Uterus (tissue), 4 donors: ENCODE data around the gene USP7. TPM values are rescaled to one million over a fixed set of nuclear protein-coding genes. Genes with fewer than 3 reads are reported as not detected.
"Not testable (repeated sequence)": the region's sequence is repeated elsewhere in the genome, so short reads cannot be mapped to it uniquely, and the experiment has no call there.

Source experiments
- DNase-seq, 2 donors: peaks; one replicate each; pipeline ENCODE4 v3.0.0-alpha.2; 2019 to 2020
- H3K27ac ChIP-seq, 2 donors: fragments of 200-600 bp; sonication (generic); 1 replicate in 1 of 2; 2 replicates in 1 of 2; pipeline ENCODE4 v1.5.1; 2016 to 2018
- H3K27me3 ChIP-seq, 2 donors: fragments of 200-600 bp; sonication (generic); one replicate each; pipeline ENCODE4 v1.5.1; 2018 to 2019; ENCODE audit warnings: control low read depth in 1 of 2
- H3K36me3 ChIP-seq, 2 donors: fragments of 200-600 bp; sonication (generic); one replicate each; pipeline ENCODE4 v1.5.1; 2019; ENCODE audit warnings: control low read depth in 1 of 2
- H3K4me1 ChIP-seq, 2 donors: fragments of 200-600 bp; sonication (generic); one replicate each; pipeline ENCODE4 v1.5.1; 2018 to 2019; ENCODE audit warnings: control low read depth in 1 of 2
- H3K4me3 ChIP-seq, 2 donors: fragments of 200-600 bp; sonication (generic); 1 replicate in 1 of 2; 2 replicates in 1 of 2; pipeline ENCODE4 v1.5.1; 2018 to 2019; ENCODE audit warnings: mild to moderate bottlenecking in 1 of 2
- H3K9me3 ChIP-seq, 2 donors: fragments of 200-600 bp; sonication (generic); one replicate each; pipeline ENCODE4 v1.5.1; 2019; ENCODE audit warnings: control low read depth in 1 of 2
- POLR2A ChIP-seq, 2 donors: fragments of 450-650 bp; IDR thresholded peaks; one replicate each; pipeline ENCODE4 v1.6.1; 2016; ENCODE audit warnings: antibody characterized with exemption in 2 of 2, mild to moderate bottlenecking in 1 of 2, moderate library complexity in 1 of 2
- intact Hi-C: fragments of 100-400 bp; cut with DNase I; formaldehyde crosslinking; loops from one replicate; pipeline ENCODE4 v1.15.1; 2023; ENCODE audit warnings: low total_unique reads
- total RNA-seq, 4 donors: library from RNA; depleted of rRNA in 3 of 4; stranded (reverse); fragments of >200 nt in 3 of 4; gene quantifications; one replicate each; pipeline versions ENCODE4 v1.1.0 to v1.2.4, GENCODE V29; 2014 to 2023
- TF ChIP-seq, protein P1 (sequence below), 4 experiments: fragments of 200-600 bp in 2 of 4; fragments of 450-650 bp in 2 of 4; sonication (generic) in 2 of 4; IDR thresholded peaks; one replicate each; pipeline ENCODE4 v1.5.1; 2016 to 2019; ENCODE audit warnings: antibody characterized with exemption in 4 of 4, mild to moderate bottlenecking in 2 of 4, moderate library complexity in 1 of 4
- donor health status: DM: yes; HTN: yes; CAD: no.

Gene USP7
- total RNA-seq, 4 donors from 2014 or later = 20.9 to 223 (median 122) TPM

GRCh38 chr16:8919934-8920462 is 43.7 kb downstream of the USP7 start:
- DNase-seq = no peak
- TF ChIP-seq, protein P1, sequence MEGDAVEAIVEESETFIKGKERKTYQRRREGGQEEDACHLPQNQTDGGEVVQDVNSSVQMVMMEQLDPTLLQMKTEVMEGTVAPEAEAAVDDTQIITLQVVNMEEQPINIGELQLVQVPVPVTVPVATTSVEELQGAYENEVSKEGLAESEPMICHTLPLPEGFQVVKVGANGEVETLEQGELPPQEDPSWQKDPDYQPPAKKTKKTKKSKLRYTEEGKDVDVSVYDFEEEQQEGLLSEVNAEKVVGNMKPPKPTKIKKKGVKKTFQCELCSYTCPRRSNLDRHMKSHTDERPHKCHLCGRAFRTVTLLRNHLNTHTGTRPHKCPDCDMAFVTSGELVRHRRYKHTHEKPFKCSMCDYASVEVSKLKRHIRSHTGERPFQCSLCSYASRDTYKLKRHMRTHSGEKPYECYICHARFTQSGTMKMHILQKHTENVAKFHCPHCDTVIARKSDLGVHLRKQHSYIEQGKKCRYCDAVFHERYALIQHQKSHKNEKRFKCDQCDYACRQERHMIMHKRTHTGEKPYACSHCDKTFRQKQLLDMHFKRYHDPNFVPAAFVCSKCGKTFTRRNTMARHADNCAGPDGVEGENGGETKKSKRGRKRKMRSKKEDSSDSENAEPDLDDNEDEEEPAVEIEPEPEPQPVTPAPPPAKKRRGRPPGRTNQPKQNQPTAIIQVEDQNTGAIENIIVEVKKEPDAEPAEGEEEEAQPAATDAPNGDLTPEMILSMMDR (IDR thresholded peaks at IDR 0.05) = no peak
- no peak for TF ChIP-seq POLR2A (IDR thresholded peaks at IDR 0.05)
- no peak overlapping the region for H3K27ac ChIP-seq
- intact Hi-C loops = no loop called here
- no peaks in the 10 kb centered on the region for H3K27me3 ChIP-seq
- no peak overlapping the region for H3K4me3 ChIP-seq
- no peaks in the 10 kb centered on the region for H3K36me3 ChIP-seq
- H3K4me1 ChIP-seq = no peaks in the 10 kb centered on the region
- H3K9me3 ChIP-seq = no peaks in the 10 kb centered on the region

GRCh38 chr16:8919089-8919933 is 44.4 kb downstream of the USP7 start:
- intact Hi-C loops = no loop called here

DNA sequence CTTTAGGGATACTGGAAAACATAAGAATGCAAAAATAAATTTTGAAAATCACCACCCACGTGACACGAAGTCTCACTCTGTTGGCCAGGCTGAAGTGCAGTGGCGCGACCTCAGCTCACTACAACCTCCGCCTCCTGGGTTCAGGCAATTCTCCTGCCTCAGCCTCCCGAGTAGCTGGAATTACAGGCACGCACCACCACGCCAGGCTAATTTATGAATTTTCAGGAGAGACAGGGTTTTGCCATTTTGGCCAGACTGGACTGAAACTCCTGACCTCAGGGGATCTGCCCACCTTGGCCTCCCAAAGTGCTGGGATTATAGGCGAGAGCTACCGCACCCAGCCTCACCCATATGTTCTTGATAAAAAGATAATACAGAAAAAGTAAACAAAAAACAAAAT is 46.4 kb downstream of the USP7 start:
- H3K9me3 ChIP-seq, H3K36me3 ChIP-seq, H3K4me1 ChIP-seq, H3K27me3 ChIP-seq, DNase-seq, H3K27ac ChIP-seq, H3K4me3 ChIP-seq, intact Hi-C loops: not testable (repeated sequence)

More at GRCh38 chr16:8919089-8919933, 44.4 kb downstream of the USP7 start:
- H3K36me3 ChIP-seq = no peaks in the 10 kb centered on the region
- no peak for DNase-seq
- H3K27me3 ChIP-seq = no peaks in the 10 kb centered on the region
- TF ChIP-seq, protein P1 (IDR thresholded peaks at IDR 0.05) = no peak
- TF ChIP-seq POLR2A (IDR thresholded peaks at IDR 0.05) = no peak
- no peaks in the 10 kb centered on the region for H3K4me1 ChIP-seq
- H3K27ac ChIP-seq = no peak overlapping the region
- H3K9me3 ChIP-seq = no peaks in the 10 kb centered on the region
- H3K4me3 ChIP-seq = no peak overlapping the region

- intact Hi-C loops = no loop called here
- H3K27ac ChIP-seq = no peak overlapping the region
- no peaks in the 10 kb centered on the region for H3K4me1 ChIP-seq
- no peaks in the 10 kb centered on the region for H3K9me3 ChIP-seq
- H3K27me3 ChIP-seq = no peaks in the 10 kb centered on the region
- H3K36me3 ChIP-seq = no peaks in the 10 kb centered on the region
- H3K4me3 ChIP-seq = no peak overlapping the region
- TF ChIP-seq, protein P1 (IDR thresholded peaks at IDR 0.05) = no peak
- no peak for TF ChIP-seq POLR2A (IDR thresholded peaks at IDR 0.05)
- no peak for DNase-seq
These were observed 47.0 kb downstream of the USP7 start for GRCh38 chr16:8916541-8917225.

DNA sequence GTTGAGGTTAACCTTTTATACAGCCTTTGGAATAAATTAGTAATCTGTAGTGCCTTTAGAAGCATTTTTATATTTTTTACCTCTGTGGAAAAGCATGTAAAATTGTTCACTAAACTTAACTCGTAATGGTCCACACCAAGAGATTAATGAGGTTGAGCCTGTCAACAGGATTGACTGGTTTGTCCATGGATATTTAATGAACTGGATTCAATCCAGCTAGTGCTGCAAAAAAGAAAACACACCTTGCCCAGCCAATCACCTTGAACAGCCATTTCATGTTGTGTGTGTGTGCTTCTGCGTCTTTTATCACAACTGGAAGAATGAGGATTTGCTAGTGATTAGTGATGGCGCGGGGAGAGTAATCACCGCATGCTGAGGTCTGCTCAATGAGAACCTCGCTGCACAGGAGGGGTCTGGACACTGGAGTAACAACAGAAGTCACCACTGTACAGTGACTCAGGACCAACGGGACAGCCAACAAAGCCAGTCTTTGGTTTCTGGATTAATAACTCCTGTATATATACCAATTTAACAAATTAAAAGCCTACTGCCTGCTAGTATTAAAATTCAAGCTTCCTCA is 47.9 kb downstream of the USP7 start:
- Histone ChIP-seq H3K36me3 (no peaks in the 10 kb centered on the region), H3K27me3 (no peaks in the 10 kb centered on the region)

More for the DNA sequence above, 47.9 kb downstream of the USP7 start:
- Histone ChIP-seq H3K27ac (no peak overlapping the region), H3K4me1 (no peaks in the 10 kb centered on the region), H3K9me3 (no peaks in the 10 kb centered on the region), H3K4me3 (no peak overlapping the region)
- TF ChIP-seq, protein P1 (IDR thresholded peaks at IDR 0.05) = no peak
- TF ChIP-seq POLR2A (IDR thresholded peaks at IDR 0.05) = no peak
- no peak for DNase-seq
- intact Hi-C loops = no loop called here
